Common myeloid progenitor, CD34-positive (primary cell): ENCODE measurements around the gene CALHM4. TPM values are rescaled to one million over a fixed set of nuclear protein-coding genes. Genes with fewer than 3 reads are reported as not detected.

Experiments used
- CTCF ChIA-PET: fragments of 350-600 bp; sonication (Branson Sonifier 250); formaldehyde crosslinking; loops from one replicate; lab custom pipeline; 2021; ENCODE audit warnings: antibody characterized with exemption; lab: Charles Lee
- POLR2A ChIA-PET: fragments of 350-600 bp; sonication (Branson Sonifier 250); formaldehyde crosslinking; loops from one replicate; lab custom pipeline; 2021; ENCODE audit warnings: antibody characterized with exemption; lab: Charles Lee
- DNase-seq, 3 donors: peaks; one replicate each; pipeline versions ENCODE4 v3.0.0 to v3.0.0-alpha.2; 2013
- H3K27ac ChIP-seq, 2 experiments: 1 replicate in 1 of 2; 2 replicates in 1 of 2; pipeline ENCODE4 v1.7.0; 2013; ENCODE audit warnings: inconsistent platforms in 2 of 2, low read length in 2 of 2, mild to moderate bottlenecking in 2 of 2, low read depth in 1 of 2, moderate library complexity in 1 of 2; ENCODE audit not compliant: severe bottlenecking in 2 of 2, insufficient read depth in 1 of 2, poor library complexity in 1 of 2
- H3K27me3 ChIP-seq, 5 experiments: replicated peaks in 2 of 5; 1 replicate in 3 of 5; 2 replicates in 2 of 5; pipeline versions ENCODE4 v1.6.1 to v1.7.0; 2013; ENCODE audit warnings: low read length in 4 of 5, mild to moderate bottlenecking in 2 of 5, moderate library complexity in 2 of 5, inconsistent platforms in 1 of 5; ENCODE audit not compliant: insufficient read depth in 5 of 5, control insufficient read depth in 4 of 5
- H3K36me3 ChIP-seq, 4 experiments: 1 replicate in 2 of 4; 2 replicates in 2 of 4; pipeline versions ENCODE4 v1.6.1 to v1.7.0; 2013; ENCODE audit warnings: low read length in 3 of 4, control low read depth in 1 of 4, mild to moderate bottlenecking in 1 of 4; ENCODE audit not compliant: control insufficient read depth in 4 of 4, insufficient read depth in 4 of 4
- H3K4me1 ChIP-seq, 4 experiments: 1 replicate in 3 of 4; 2 replicates in 1 of 4; pipeline versions ENCODE4 v1.6.1 to v1.7.1; 2013; ENCODE audit warnings: low read length in 3 of 4, mild to moderate bottlenecking in 3 of 4, control low read depth in 1 of 4, inconsistent platforms in 1 of 4, moderate library complexity in 1 of 4; ENCODE audit not compliant: control insufficient read depth in 4 of 4, insufficient read depth in 4 of 4; ENCODE audit errors: control extremely low read depth in 1 of 4
- H3K4me3 ChIP-seq, 7 experiments: 1 replicate in 4 of 7; 2 replicates in 3 of 7; pipeline versions ENCODE4 v1.5.1 to v1.7.0; 2013; ENCODE audit warnings: mild to moderate bottlenecking in 7 of 7, low read length in 6 of 7, moderate library complexity in 6 of 7, inconsistent platforms in 2 of 7, low read depth in 2 of 7, control low read depth in 1 of 7; ENCODE audit not compliant: insufficient read depth in 4 of 7, control insufficient read depth in 1 of 7; ENCODE audit errors: extremely low read depth in 1 of 7
- H3K9me3 ChIP-seq, 5 experiments: 1 replicate in 4 of 5; 2 replicates in 1 of 5; pipeline versions ENCODE4 v1.6.1 to v1.7.1; 2013; ENCODE audit warnings: low read length in 4 of 5, mild to moderate bottlenecking in 2 of 5, inconsistent platforms in 1 of 5, low read depth in 1 of 5, moderate library complexity in 1 of 5; ENCODE audit not compliant: control insufficient read depth in 4 of 5, insufficient read depth in 2 of 5; ENCODE audit errors: control extremely low read depth in 1 of 5
- WGBS: methylation state at CpG from one replicate; pipeline ENCODE4 v1.1.5; 2013; ENCODE audit not compliant: insufficient coverage; 5-methylcytosine and 5-hydroxymethylcytosine counted together
- polyA plus RNA-seq: library from polyadenylated mRNA; unstranded; fragments of 120-200 nt; gene quantifications from one replicate; pipeline ENCODE4 v1.2.1, GENCODE V29; 2013

The CALHM4 gene
- polyA plus RNA-seq = not detected

DNA sequence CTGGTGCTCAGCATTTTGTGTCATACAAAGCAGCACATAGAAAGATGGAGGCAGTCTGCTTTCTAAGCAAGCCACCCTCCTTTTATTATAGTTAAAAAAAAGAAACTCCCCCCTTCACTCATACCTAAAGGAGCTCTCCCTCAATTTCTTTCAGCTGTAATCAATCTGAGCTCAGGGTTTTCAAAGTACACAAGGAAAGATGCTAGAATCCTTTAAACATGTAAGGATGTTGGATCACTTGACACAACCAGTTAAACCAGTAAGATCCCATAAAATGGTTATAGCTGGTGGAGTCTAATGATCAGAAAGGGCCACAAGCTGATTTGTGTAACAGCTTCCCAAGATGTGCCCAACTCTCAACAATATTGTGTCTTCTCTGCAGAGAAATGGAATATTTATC is at the start of gene CALHM4:
TSS of gene CALHM4 (plus strand) at position 301 of the 400 bp plus-strand sequence. CDS start at position 344, 43 bp downstream.
- H3K9me3 ChIP-seq = no peaks in the 10 kb centered on the region
- H3K4me3 ChIP-seq = no peak within 1 kb of the TSS
- no peaks in the 10 kb centered on the region for H3K27me3 ChIP-seq
- H3K27ac ChIP-seq = no peak within 1 kb of the TSS
- POLR2A ChIA-PET = no interaction called here
- H3K36me3 ChIP-seq = no peaks in the 10 kb centered on the region
- DNase-seq = no peak
- H3K4me1 ChIP-seq = no peaks in the 10 kb centered on the region
- CTCF ChIA-PET = interaction anchor here (0.9 to 2.7 kb wide), 6 partner anchors 8 to 284 kb away, joined by 3 to 12 read pairs (median 6); no protein-coding TSS in a partner anchor

GRCh38 chr6:116507324-116507723 is 46.2 kb upstream of the CALHM4 start:
- Histone ChIP-seq H3K27ac (no peak overlapping the region), H3K27me3 (no peaks in the 10 kb centered on the region), H3K36me3 (no peaks in the 10 kb centered on the region), H3K9me3 (peaks cover 0 to 7% (median 1%) of the 10 kb centered on the region in 5 experiments), H3K4me3 (no peak overlapping the region), H3K4me1 (no peaks in the 10 kb centered on the region)
- WGBS = 100% methylated on average over 2 of the region's 3 CpGs
- CTCF ChIA-PET = no interaction called here
- no peak for DNase-seq
- POLR2A ChIA-PET = no interaction called here

DNA sequence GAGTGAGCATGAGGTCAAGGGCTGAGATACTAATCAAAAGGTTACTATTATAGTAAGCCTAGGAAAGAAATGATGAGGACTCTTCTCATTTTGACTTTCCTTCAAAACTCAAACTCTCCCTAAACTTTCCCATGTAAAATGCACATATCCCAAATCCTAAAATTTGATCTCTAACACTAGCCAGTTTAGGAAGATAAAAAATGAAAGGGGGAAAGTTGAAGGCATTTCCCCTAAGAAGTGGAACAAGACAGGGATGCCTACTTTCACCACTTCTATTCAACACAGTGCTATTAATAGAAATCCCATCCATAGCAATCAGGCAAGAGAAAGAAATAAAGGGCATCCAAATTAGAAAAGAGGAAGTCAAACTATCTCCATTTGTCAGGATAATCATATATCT is 45.0 kb upstream of the CALHM4 start:
- no peak overlapping the region for H3K4me3 ChIP-seq
- no peak for DNase-seq
- no peaks in the 10 kb centered on the region for H3K4me1 ChIP-seq
- peaks cover 0 to 7% (median 0%) of the 10 kb centered on the region in 5 experiments for H3K9me3 ChIP-seq
- H3K36me3 ChIP-seq = no peaks in the 10 kb centered on the region
- CTCF ChIA-PET = no interaction called here
- no peaks in the 10 kb centered on the region for H3K27me3 ChIP-seq
- POLR2A ChIA-PET = no interaction called here
- no peak overlapping the region for H3K27ac ChIP-seq

DNA sequence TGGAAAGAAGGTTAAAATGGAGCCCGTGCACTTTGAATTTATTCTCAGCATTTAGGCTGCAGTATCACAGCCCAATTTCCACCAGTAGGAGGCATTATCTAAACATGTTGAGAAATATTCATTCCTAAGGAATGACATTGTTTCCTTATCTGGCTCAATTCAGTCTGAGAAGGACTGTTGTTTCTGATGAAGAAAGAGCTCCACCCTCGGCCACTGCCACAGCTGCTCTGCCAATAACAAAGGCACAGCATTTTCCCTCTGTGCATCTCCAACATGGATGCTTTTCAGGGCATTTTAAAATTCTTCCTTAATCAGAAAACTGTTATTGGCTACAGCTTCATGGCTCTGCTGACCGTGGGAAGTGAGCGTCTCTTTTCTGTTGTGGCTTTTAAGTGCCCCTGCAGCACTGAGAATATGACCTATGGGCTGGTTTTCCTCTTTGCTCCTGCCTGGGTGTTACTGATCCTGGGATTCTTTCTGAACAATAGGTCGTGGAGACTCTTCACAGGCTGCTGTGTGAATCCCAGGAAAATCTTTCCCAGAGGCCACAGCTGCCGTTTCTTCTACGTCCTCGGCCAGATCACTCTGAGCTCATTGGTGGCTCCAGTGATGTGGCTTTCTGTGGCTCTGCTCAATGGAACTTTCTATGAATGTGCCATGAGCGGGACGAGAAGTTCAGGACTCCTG is 42.0 kb upstream of the CALHM4 start, which contains the start of gene CALHM5:
TSS of gene CALHM5 (plus strand) at position 216 of the 687 bp plus-strand sequence. CDS start at position 274, 58 bp downstream.
- DNase-seq = no peak
- CTCF ChIA-PET = interaction anchor here (0.6 to 3.2 kb wide), 8 partner anchors 15 to 68 kb away, joined by 3 to 10 read pairs (median 4); no protein-coding TSS in a partner anchor
- WGBS = 93% methylated on average over 9 of the region's 10 CpGs
- Histone ChIP-seq H3K27me3 (no peaks in the 10 kb centered on the region), H3K36me3 (no peaks in the 10 kb centered on the region), H3K4me3 (no peak within 1 kb of the TSS), H3K9me3 (peaks cover 0 to 7% (median 0%) of the 10 kb centered on the region in 5 experiments), H3K4me1 (peaks cover 0 to 3% (median 0%) of the 10 kb centered on the region in 4 experiments), H3K27ac (no peak within 1 kb of the TSS)
- POLR2A ChIA-PET = no interaction called here

GRCh38 chr6:116512111-116512559 is 41.4 kb upstream of the CALHM4 start:
- ChIA-PET POLR2A (no interaction called here), CTCF (interaction anchor here (0.9 to 3.2 kb wide), 7 partner anchors 14 to 69 kb away, joined by 3 to 10 read pairs (median 4); no protein-coding TSS in a partner anchor)
- no peaks in the 10 kb centered on the region for H3K27me3 ChIP-seq
- H3K4me3 ChIP-seq = no peak overlapping the region
- WGBS = 77% methylated on average over 3 of the region's 4 CpGs
- H3K4me1 ChIP-seq = peaks cover 0 to 3% (median 0%) of the 10 kb centered on the region in 4 experiments
- no peak for DNase-seq
- H3K9me3 ChIP-seq = peaks cover 0 to 7% (median 0%) of the 10 kb centered on the region in 5 experiments
- H3K27ac ChIP-seq = no peak overlapping the region
- H3K36me3 ChIP-seq = no peaks in the 10 kb centered on the region

DNA sequence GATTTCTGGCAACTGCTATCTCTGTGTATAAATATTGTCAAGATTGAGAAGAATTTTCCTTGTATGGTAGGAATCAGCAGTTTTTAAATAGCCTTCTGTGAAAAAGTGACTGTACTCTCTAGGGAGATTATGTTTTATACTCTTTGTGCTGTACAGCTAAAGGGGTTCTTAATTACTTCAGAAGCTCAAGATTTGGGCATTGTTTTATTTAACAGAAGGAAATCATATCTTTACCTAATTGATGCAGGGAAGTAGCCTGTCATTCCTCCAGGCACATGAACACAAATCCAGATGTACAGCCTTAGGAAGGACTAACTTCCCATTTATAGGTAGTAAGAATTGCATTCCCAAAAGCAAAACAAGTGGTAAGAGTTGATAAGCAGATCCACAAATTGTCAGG is 40.8 kb upstream of the CALHM4 start:
- DNase-seq = no peak
- POLR2A ChIA-PET = no interaction called here
- Histone ChIP-seq H3K9me3 (peaks cover 0 to 7% (median 0%) of the 10 kb centered on the region in 5 experiments), H3K4me1 (peaks cover 0 to 3% (median 0%) of the 10 kb centered on the region in 4 experiments), H3K27me3 (no peaks in the 10 kb centered on the region), H3K4me3 (no peak overlapping the region), H3K36me3 (no peaks in the 10 kb centered on the region), H3K27ac (no peak overlapping the region)
- CTCF ChIA-PET = interaction anchor here (0.9 to 3.2 kb wide), 8 partner anchors 10 to 51 kb away, joined by 3 to 10 read pairs (median 4); no protein-coding TSS in a partner anchor

GRCh38 chr6:116513224-116513875 is 40.2 kb upstream of the CALHM4 start:
- no peak for DNase-seq
- no peak overlapping the region for H3K27ac ChIP-seq
- no peaks in the 10 kb centered on the region for H3K27me3 ChIP-seq
- H3K9me3 ChIP-seq = peaks cover 0 to 4% (median 0%) of the 10 kb centered on the region in 5 experiments
- WGBS = 100% methylated on average over 2 of the region's 2 CpGs
- H3K4me3 ChIP-seq = no peak overlapping the region
- H3K36me3 ChIP-seq = no peaks in the 10 kb centered on the region
- ChIA-PET CTCF (interaction anchor here (1.1 to 3.2 kb wide), 7 partner anchors 9 to 244 kb away, joined by 3 to 10 read pairs (median 4); no protein-coding TSS in a partner anchor), POLR2A (no interaction called here)
- H3K4me1 ChIP-seq = peaks cover 0 to 3% (median 0%) of the 10 kb centered on the region in 4 experiments
